GM12801 (cell line): Measurements from ENCODE around the gene MIA.

Experiments
- CTCF ChIP-seq: IDR thresholded peaks from one replicate; pipeline ENCODE4 v1.5.1; 2011; ENCODE audit warnings: control low read depth; ENCODE audit not compliant: insufficient read length; ENCODE audit errors: extremely low read depth

The MIA gene

GRCh38 chr19:40768869-40769268 is 6.5 kb upstream of the MIA start:
- no peak for TF ChIP-seq CTCF

- no peak for TF ChIP-seq CTCF
Observed at GRCh38 chr19:40775632-40776022, 306 bp downstream of the MIA start.

- TF ChIP-seq CTCF, result no peak
Observed at GRCh38 chr19:40776364-40776763, 1.0 kb downstream of the MIA start.

GRCh38 chr19:40776932-40777644 is 1.8 kb downstream of the MIA start:
- no peak for TF ChIP-seq CTCF

GRCh38 chr19:40777645-40777936 is 2.3 kb downstream of the MIA start:
- TF ChIP-seq CTCF, result no peak

- no peak for TF ChIP-seq CTCF
Observed at GRCh38 chr19:40777937-40778705, 2.8 kb downstream of the MIA start, which contains the start of gene RAB4B. Gene RAB4B, plus strand, starts transcription at chr19:40778247. Its CDS starts 129 bp downstream, at chr19:40778376.

GRCh38 chr19:40778706-40779284 is 3.5 kb downstream of the MIA start:
- no peak for TF ChIP-seq CTCF
